GM19467 (cell line): ENCODE results near the gene COL5A1.

Experiments
- ATAC-seq: cut with Tn5 transposase; IDR thresholded peaks from one replicate; pipeline ENCODE4 v1.9.1; 2021; ENCODE audit warnings: mild to moderate bottlenecking, moderate library complexity; ENCODE audit not compliant: unreplicated experiment

COL5A1 gene

GRCh38 chr9:134606951-134607731, 34.5 kb upstream of the COL5A1 start:
- ATAC-seq = no peak

GRCh38 chr9:134607971-134608370, 33.6 kb upstream of the COL5A1 start:
- ATAC-seq = no peak

GRCh38 chr9:134611046-134611445, 30.6 kb upstream of the COL5A1 start:
- ATAC-seq = no peak

GRCh38 chr9:134612309-134612708, 29.3 kb upstream of the COL5A1 start:
- no peak for ATAC-seq

DNA sequence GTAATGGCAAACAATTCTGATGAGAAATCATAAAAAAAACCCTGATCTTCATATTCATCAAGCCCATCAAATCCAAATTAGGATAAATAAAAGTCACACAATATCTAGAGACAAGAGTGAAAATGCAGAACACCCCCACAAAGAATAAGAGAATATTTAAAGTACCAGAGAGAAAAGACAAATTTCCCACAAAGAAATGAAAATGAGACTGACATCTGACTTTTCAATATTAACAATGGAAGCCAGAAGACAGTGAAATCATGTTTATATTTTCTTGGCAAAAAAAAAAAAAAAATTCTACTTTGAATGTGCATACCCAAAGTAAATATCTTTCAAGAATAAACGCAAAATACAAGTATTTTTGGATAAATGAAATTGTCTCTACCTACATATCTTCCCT, 28.9 kb upstream of the COL5A1 start:
- no peak for ATAC-seq

GRCh38 chr9:134614256-134614655, 27.3 kb upstream of the COL5A1 start:
- ATAC-seq = no peak

- ATAC-seq = no peak
Observed at GRCh38 chr9:134616341-134616740, 25.3 kb upstream of the COL5A1 start.

- no peak for ATAC-seq
Observed at GRCh38 chr9:134617246-134617645, 24.4 kb upstream of the COL5A1 start.

- no peak for ATAC-seq
Observed at GRCh38 chr9:134617836-134618162, 23.8 kb upstream of the COL5A1 start.

DNA sequence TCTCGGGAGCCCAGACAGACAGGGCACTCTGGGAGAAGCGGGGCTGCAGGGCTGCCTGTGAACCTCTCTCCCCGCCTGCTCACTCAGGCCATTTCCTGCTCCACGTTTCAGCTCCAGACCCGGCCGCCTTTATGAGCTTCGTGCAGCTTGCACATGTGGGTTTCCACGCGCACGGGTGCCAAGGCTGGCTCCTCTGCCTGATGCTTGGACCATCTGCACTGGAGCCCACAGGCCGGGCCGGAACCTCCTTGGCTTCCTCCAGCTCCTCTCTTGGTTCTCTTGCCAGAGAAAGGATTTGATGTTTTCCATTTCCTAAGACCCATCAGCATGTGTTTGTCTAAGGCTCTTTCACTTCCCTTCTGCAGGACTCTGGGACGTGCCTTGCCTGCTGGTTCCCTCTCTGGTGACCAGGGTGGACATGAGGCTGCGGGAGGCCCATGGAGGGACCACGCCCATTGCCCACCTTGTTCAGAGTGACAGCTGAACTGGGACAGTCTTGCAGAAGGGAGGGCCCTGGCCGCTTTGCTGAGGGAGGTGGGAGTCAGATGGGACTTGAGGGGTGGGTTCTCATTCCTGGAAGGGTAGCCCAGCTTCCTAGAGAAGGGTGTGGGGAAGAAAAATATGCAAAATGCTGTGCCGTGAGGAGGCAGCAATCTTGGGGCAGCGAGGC, 23.3 kb upstream of the COL5A1 start:
- ATAC-seq = no peak

GRCh38 chr9:134618833-134619447, 22.7 kb upstream of the COL5A1 start:
- no peak for ATAC-seq

DNA sequence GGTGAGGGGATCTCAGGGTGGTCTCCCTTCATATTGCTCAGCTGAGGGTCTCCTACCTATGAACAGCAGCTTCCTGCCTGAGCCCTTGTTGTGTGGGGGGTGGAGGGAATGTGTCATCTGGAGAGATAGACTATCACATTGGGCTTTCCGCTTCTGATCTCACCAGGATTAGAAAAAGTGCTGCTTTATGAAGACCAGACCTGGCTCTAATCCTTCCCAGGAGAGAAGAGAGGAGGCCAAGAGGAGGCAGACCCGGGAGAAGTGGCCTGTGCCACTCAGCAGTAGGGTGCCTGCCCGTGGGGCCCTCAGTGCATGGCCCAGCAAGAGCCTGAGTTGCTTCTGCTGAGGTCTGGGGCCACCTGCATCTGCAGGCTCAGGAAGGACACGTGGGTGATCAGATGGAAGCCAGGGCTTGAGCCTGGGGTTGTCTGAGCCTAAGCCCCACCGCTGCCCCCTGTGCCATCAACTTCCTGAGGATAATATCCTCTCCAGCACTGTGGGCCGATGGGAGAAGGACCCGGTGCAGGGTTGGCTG, 22.1 kb upstream of the COL5A1 start:
- ATAC-seq = no peak

DNA sequence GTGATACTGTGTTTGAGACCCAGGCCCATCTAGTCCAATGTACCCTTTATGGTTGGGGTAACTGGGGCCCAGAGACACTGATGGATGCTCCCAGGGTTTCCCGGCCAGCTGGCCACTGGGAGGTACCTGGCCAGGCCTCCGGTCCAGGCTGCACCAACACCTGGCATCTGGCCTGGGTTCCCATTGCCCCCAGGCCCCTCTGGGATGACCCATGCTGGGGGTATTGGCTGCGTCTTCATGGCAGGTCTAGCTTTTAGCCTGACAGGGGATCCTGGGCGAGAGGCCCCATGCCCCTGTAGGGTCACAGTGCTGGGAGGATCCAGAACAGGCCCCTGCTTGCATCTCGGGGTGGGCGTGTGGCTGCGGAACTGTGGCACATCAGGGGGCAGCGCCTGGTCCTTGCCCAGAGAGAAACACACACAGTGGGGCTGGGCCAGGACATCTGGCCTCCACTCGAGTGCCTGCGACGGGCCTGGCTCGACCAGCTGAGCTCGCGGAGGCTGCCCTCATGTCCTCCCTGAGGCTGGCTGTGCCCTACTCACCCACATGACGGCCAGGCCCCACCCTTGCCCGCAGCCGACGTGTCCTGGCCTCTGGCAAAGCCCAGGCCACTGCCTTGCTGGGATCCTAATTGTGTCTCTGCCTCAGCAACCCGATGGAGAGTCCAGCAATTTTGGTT, 21.5 kb upstream of the COL5A1 start:
- no peak for ATAC-seq

- ATAC-seq = no peak
Observed at GRCh38 chr9:134620751-134621557, 20.6 kb upstream of the COL5A1 start.

- no peak for ATAC-seq
Observed at GRCh38 chr9:134621558-134622110, 20.0 kb upstream of the COL5A1 start.

GRCh38 chr9:134622896-134623257, 18.7 kb upstream of the COL5A1 start:
- ATAC-seq = no peak

DNA sequence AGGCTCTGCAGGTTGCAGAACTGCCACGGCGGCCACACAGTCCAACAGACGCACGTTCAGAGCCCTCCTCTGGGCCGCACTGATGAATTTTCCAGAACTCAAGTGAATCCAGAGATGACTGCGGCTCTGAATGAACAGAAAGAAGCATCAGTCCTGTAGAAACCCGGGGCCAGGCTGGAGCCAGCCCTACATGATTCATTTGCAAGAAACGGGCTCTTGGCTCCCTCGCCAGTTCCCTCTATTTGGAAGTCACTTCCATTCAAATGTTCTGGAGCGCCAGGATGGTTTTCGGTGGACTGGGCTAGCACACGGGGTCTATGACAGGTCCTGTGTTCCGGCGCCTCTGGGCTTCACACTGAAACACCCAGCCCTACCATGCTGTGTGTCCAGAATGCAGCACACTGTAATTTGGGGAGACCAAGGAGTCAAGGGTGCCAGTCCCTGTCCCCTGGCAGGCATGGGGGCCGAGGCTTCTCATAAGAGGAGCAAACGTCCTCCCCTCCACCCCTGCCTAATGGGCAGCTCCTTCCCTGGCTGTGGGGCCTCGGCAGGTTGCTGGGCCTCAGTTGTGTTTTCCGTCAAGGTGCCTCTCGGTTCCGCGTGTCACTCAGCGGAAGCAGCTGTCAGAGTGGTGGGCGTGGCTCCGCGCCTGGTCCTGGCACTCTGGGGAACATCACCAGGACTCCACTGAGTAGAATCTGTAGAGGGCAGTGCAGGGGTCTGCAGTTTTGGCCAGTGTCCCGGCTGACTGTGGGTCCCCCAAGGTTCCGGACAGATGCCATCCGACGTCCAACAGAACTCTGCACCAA, 18.1 kb upstream of the COL5A1 start:
- no peak for ATAC-seq

DNA sequence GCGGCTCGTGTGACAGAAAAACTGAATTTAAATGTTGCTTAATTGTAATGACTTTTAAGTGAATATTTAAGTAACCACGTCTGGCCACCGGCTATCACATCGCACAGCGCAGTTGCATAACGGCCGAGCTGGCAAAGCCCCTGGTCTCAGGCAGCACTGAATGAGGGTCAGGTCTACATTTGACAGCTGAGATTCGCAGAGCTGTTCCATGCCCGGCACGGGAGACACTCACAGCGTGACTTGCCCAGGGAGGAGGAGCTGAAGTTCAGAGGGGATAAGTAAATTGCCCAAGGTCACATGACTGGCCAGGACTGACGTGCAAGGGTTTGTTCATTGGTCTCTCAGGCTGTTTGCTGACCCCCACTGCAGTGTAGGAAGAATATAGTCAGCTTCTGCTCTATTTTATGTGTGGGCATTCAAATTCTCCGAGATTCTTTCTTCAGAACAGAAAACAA, 17.4 kb upstream of the COL5A1 start:
- no peak for ATAC-seq

GRCh38 chr9:134624621-134625181, 16.9 kb upstream of the COL5A1 start:
- ATAC-seq = no peak
